Stomach (tissue), 9 donors: ENCODE data around the gene CCT6B. TPM values are rescaled to one million over a fixed set of nuclear protein-coding genes. Genes with fewer than 3 reads are reported as not detected.
"Not testable (repeated sequence)": the region's sequence is repeated elsewhere in the genome, so short reads cannot be mapped to it uniquely, and the experiment has no call there.

Experiments used
- DNase-seq, 2 donors: peaks; one replicate each; pipeline versions ENCODE4 v3.0.0 to v3.0.0-alpha.2; 2013 to 2019
- H3K27ac ChIP-seq, 5 donors: fragments of 200-600 bp in 4 of 5; sonication (generic) in 4 of 5; one replicate each; pipeline ENCODE4 v1.5.1; 2013 to 2019; ENCODE audit warnings: mild to moderate bottlenecking in 1 of 5, moderate library complexity in 1 of 5
- H3K27me3 ChIP-seq, 3 donors: fragments of 200-600 bp; sonication (generic); one replicate each; pipeline ENCODE4 v1.5.1; 2017 to 2019; ENCODE audit warnings: mixed run types in 1 of 3
- H3K36me3 ChIP-seq, 4 donors: fragments of 200-600 bp; sonication (generic); 1 replicate in 3 of 4; 2 replicates in 1 of 4; pipeline ENCODE4 v1.5.1; 2016 to 2019
- H3K4me1 ChIP-seq, 4 donors: fragments of 200-600 bp; sonication (generic); one replicate each; pipeline ENCODE4 v1.5.1; 2016 to 2019
- H3K4me3 ChIP-seq, 4 donors: fragments of 200-600 bp; sonication (generic) in 3 of 4; one replicate each; pipeline ENCODE4 v1.5.1; 2016 to 2019; ENCODE audit warnings: mild to moderate bottlenecking in 1 of 4
- H3K9me3 ChIP-seq, 4 donors: fragments of 200-600 bp; sonication (generic); one replicate each; pipeline ENCODE4 v1.5.1; 2016 to 2019
- EP300 ChIP-seq: sonication (generic); formaldehyde crosslinking; IDR thresholded peaks from one replicate; pipeline ENCODE4 v1.6.1; 2017; ENCODE audit warnings: antibody characterized with exemption
- POLR2A ChIP-seq, 4 donors: fragments of 450-650 bp; IDR thresholded peaks; one replicate each; pipeline ENCODE4 v1.6.1; 2016; ENCODE audit warnings: antibody characterized with exemption in 4 of 4, control low read depth in 2 of 4, mild to moderate bottlenecking in 1 of 4, moderate library complexity in 1 of 4
- POLR2AphosphoS5 ChIP-seq, 3 donors: sonication (generic); formaldehyde crosslinking; IDR thresholded peaks; one replicate each; pipeline ENCODE4 v1.6.1; 2016; ENCODE audit warnings: antibody characterized with exemption in 3 of 3
- WGBS, 5 donors: extraction: QIAGEN DNeasy Blood & Tissue Kit in 3 of 5; methylation state at CpG; one replicate each; pipeline versions ENCODE4 v1.1.5 to v1.1.7; 2013 to 2018; 5-methylcytosine and 5-hydroxymethylcytosine counted together
- intact Hi-C: fragments of 100-400 bp; cut with DNase I; formaldehyde crosslinking; loops from one replicate; pipeline ENCODE4 v1.15.1; 2023; ENCODE audit warnings: low total_unique reads
- polyA plus RNA-seq, 3 donors: library from polyadenylated mRNA; stranded (reverse); fragments of 200-250 nt; gene quantifications; one replicate each; pipeline ENCODE4 v1.2.3, GENCODE V29; 2013
- total RNA-seq, 5 donors: library from RNA; depleted of rRNA; stranded (reverse); fragments of >200 nt; gene quantifications; one replicate each; pipeline versions ENCODE4 v1.1.0 to v1.2.3, GENCODE V29; 2014 to 2016
- TF ChIP-seq, protein P1 (sequence below), 7 experiments: fragments of 450-650 bp in 4 of 7; fragments of 200-600 bp in 3 of 7; sonication (generic) in 3 of 7; IDR thresholded peaks; one replicate each; pipeline ENCODE4 v1.5.1; 2016 to 2019; ENCODE audit warnings: antibody characterized with exemption in 7 of 7, control low read depth in 2 of 7, mild to moderate bottlenecking in 1 of 7
- donor health status: healthy with polysubstance abuse.
- donor health status: Bipolar disorder and iron deficiency.
- donor health status: healthy.

The CCT6B gene
- total and polyA plus RNA-seq, 8 donors, result 0.45 to 8.6 (median 1.4) TPM; not detected in 2

GRCh38 chr17:34974179-34974578 is 12.9 kb upstream of the CCT6B start:
- WGBS, 5 donors, result 30 to 50% (median 48%) methylated on average over 2 of the region's 2 CpGs
- DNase-seq, result no peak
- Histone ChIP-seq H3K4me1 (peaks cover 0 to 1% (median under 1%) of the 10 kb centered on the region in 4 donors), H3K36me3 (peaks cover 0 to 11% (median 2%) of the 10 kb centered on the region in 4 donors), H3K27me3 (no peaks in the 10 kb centered on the region), H3K4me3 (no peak overlapping the region), H3K9me3 (no peaks in the 10 kb centered on the region), H3K27ac (no peak overlapping the region)
- TF ChIP-seq POLR2A (IDR thresholded peaks at IDR 0.05) (no peak), EP300 (no peak), POLR2AphosphoS5 (IDR thresholded peaks at IDR 0.05) (no peak)
- TF ChIP-seq, protein P1, sequence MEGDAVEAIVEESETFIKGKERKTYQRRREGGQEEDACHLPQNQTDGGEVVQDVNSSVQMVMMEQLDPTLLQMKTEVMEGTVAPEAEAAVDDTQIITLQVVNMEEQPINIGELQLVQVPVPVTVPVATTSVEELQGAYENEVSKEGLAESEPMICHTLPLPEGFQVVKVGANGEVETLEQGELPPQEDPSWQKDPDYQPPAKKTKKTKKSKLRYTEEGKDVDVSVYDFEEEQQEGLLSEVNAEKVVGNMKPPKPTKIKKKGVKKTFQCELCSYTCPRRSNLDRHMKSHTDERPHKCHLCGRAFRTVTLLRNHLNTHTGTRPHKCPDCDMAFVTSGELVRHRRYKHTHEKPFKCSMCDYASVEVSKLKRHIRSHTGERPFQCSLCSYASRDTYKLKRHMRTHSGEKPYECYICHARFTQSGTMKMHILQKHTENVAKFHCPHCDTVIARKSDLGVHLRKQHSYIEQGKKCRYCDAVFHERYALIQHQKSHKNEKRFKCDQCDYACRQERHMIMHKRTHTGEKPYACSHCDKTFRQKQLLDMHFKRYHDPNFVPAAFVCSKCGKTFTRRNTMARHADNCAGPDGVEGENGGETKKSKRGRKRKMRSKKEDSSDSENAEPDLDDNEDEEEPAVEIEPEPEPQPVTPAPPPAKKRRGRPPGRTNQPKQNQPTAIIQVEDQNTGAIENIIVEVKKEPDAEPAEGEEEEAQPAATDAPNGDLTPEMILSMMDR (IDR thresholded peaks at IDR 0.05), result no peak
- intact Hi-C loops, result no loop called here

DNA sequence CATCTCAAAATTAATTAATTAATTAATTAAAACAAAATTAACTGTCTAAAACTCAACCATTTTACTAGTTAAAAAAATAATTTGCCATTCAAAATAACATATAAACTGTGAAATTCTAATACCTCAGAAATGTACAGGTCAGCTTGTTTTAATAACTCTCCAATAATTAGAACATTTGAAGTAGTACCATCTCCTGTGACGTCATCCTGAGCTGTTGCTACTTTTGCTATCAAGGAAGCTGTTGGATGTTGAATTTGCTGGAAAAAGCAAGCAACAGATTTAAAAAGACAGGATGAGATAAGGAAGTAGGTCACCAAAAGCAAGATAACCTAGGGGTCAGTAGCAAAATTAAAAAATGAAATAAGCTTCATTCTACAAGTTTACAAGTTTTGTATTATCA is 2.8 kb downstream of the CCT6B start:
- Histone ChIP-seq H3K36me3 (peaks cover 0 to 4% (median 1%) of the 10 kb centered on the region in 4 donors), H3K9me3 (no peaks in the 10 kb centered on the region), H3K27ac (no peak overlapping the region), H3K27me3 (no peaks in the 10 kb centered on the region), H3K4me1 (peaks cover 16 to 24% (median 21%) of the 10 kb centered on the region in 4 donors), H3K4me3 (no peak overlapping the region)
- DNase-seq, result no peak
- 27 to 65% (median 44%) methylated on average over 1 of the region's 1 CpG for WGBS, 5 donors
- intact Hi-C loops, result no loop called here
- TF ChIP-seq EP300 (no peak), POLR2A (IDR thresholded peaks at IDR 0.05) (no peak), POLR2AphosphoS5 (IDR thresholded peaks at IDR 0.05) (no peak)
- TF ChIP-seq, protein P1 (IDR thresholded peaks at IDR 0.05), result no peak

DNA sequence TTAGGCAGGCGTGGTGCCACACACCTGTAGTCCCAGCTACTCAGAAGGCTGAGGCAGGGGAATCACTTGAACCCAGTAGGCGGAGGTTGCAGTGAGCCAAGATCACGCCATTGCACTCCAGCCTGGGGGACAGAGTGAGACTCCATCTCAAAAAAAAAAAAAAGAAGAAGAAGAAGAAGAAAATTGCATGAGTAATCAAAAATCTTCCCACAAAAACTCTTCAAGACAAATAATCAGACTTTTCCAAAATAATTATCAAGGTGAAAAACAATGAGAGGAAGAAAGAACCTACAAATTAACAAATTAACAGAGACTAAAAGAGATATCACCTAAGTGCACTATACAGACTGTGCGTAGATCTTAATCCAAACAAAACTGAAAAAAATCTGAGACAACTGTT is 10.5 kb downstream of the CCT6B start:
- intact Hi-C loops, H3K4me1 ChIP-seq, H3K27me3 ChIP-seq, DNase-seq, H3K27ac ChIP-seq, H3K4me3 ChIP-seq, H3K36me3 ChIP-seq, H3K9me3 ChIP-seq: not testable (repeated sequence)
- 92 to 97% (median 93%) methylated on average over 4 of the region's 4 CpGs for WGBS, 5 donors

DNA sequence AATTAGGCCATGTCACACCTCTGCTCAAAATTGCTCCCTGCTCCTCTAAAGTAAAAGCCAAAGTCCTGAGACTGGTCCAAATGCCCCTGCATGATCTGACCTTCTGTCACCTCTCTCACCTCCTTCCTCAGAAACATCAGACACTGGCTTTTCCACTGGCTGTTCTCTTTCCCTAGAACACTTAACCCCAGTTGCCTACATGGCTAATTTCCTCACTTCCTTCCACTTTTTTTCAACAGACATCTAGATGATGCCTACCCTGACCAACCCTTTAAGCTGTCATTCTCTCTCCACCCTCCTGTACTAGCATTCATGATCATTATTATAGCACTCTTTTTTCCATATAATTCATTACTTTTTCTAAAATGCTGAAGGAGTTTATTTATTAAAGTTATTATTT is 31.0 kb downstream of the CCT6B start:
- H3K27ac ChIP-seq, result no peak overlapping the region
- no peak overlapping the region for H3K4me3 ChIP-seq
- peaks cover 0 to 8% (median 0%) of the 10 kb centered on the region in 4 donors for H3K36me3 ChIP-seq
- no peak for TF ChIP-seq EP300
- TF ChIP-seq, protein P1 (IDR thresholded peaks at IDR 0.05), result no peak
- no peaks in the 10 kb centered on the region for H3K27me3 ChIP-seq
- no peak for DNase-seq
- H3K4me1 ChIP-seq, result no peaks in the 10 kb centered on the region
- no peaks in the 10 kb centered on the region for H3K9me3 ChIP-seq
- intact Hi-C loops, result no loop called here

DNA sequence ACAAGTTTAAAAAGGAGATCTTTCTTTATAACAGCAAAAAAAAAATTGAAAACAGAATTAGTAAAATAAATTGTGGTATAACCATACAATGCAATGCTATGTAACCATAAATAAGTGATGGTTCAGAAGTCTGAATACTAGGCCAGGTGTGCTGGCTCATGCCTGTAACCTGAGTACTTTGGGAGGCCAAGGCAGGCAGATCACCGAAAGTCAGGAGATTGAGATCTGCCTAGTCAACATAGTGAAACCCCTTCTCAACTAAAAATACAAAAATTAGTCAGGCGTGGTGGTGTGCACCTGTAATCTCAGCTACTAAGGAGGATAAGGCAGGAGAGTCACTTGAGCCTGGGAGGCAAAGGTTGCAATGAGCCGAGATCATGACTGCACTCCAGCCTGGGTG is 34.6 kb downstream of the CCT6B start:
- Histone ChIP-seq H3K27ac (no peak overlapping the region), H3K27me3 (no peaks in the 10 kb centered on the region), H3K9me3 (no peaks in the 10 kb centered on the region), H3K4me1 (no peaks in the 10 kb centered on the region), H3K36me3 (peaks cover 0 to 4% (median 0%) of the 10 kb centered on the region in 4 donors), H3K4me3 (no peak overlapping the region)
- WGBS, 5 donors, result 87 to 96% (median 89%) methylated on average over 3 of the region's 3 CpGs
- TF ChIP-seq POLR2AphosphoS5 (IDR thresholded peaks at IDR 0.05), result no peak
- no peak for TF ChIP-seq POLR2A (IDR thresholded peaks at IDR 0.05)
- TF ChIP-seq EP300, result no peak
- DNase-seq, result no peak
- intact Hi-C loops, result no loop called here
